ENCODE results near the gene TMEM181.

- TF ChIP-seq CTCF (IDR thresholded peaks at IDR 0.05) (no peak), POLR2A (IDR thresholded peaks at IDR 0.05) (no peak)
Observed at GRCh38 chr6:158557927-158558326, 2.0 kb upstream of the TMEM181 start.

Measured in esophagus squamous epithelium (tissue), 4 donors.